Mucosa of descending colon (tissue), 3 donors: ENCODE data around the gene NUP62. TPM values are rescaled to one million over a fixed set of nuclear protein-coding genes. Genes with fewer than 3 reads are reported as not detected.

ENCODE experiments used
- ATAC-seq: fragments of 200-7000 bp; cut with Tn5 transposase; one replicate; pipeline ENCODE4 v1.9.1; 2020; ENCODE audit warnings: mild to moderate bottlenecking, moderate library complexity
- DNase-seq, 3 donors: peaks; one replicate each; pipeline ENCODE4 v3.0.0-alpha.2; 2020
- H3K36me3 ChIP-seq: fragments of 200-600 bp; one replicate; pipeline ENCODE4 v1.8.0; 2021; ENCODE audit warnings: low read depth, mild to moderate bottlenecking
- H3K4me1 ChIP-seq: fragments of 200-600 bp; one replicate; pipeline ENCODE4 v1.8.0; 2021; ENCODE audit warnings: low read depth, mild to moderate bottlenecking
- H3K4me3 ChIP-seq: fragments of 200-600 bp; one replicate; pipeline ENCODE4 v1.8.0; 2021; ENCODE audit warnings: mild to moderate bottlenecking
- H3K9me3 ChIP-seq: fragments of 200-600 bp; one replicate; pipeline ENCODE4 v1.8.0; 2021; ENCODE audit warnings: mild to moderate bottlenecking
- CTCF ChIP-seq: fragments of 200-600 bp; IDR thresholded peaks from one replicate; pipeline ENCODE4 v1.8.0; 2022; ENCODE audit warnings: antibody characterized with exemption, mild to moderate bottlenecking
- intact Hi-C, 2 donors: fragments of 100-400 bp; cut with DNase I in 1 of 2; cut with micrococcal nuclease in 1 of 2; formaldehyde crosslinking; loops; one replicate each; pipeline versions ENCODE4 v1.11.0 to v1.11.1; 2022; cut with DNase I, micrococcal nuclease
- total RNA-seq, 3 donors: library from RNA; stranded (reverse); fragmentation: NEBNext Ultra II Directional in 2 of 3; extraction: Animal tissue kit (Norgen Biotek cat#: 25700) in 2 of 3; gene quantifications; one replicate each; pipeline versions ENCODE4 v1.2.1 to v1.2.4, GENCODE V29; 2021 to 2023
- donor health status: DM: no; HTN: no; CAD: no; lungs with moderate emphysema.
- donor health status: DM: no; HTN: no; CAD: no.
- donor health status: DM: no; HTN: yes; CAD: no.

NUP62 gene
- total RNA-seq, 3 donors from 2014 or later, result 34.1 to 41.0 (median 40.9) TPM

GRCh38 chr19:49931293-49932040, 2.2 kb upstream of the NUP62 start:
- DNase-seq (peak in 2 of 3 donors; percentile 7 to 10), ATAC-seq (no peak)
- no peaks in the 10 kb centered on the region for H3K9me3 ChIP-seq
- intact Hi-C loops, result loop anchor here in 1 of 2 donors (10.0 kb wide), 1 partner anchor 53 kb away; no protein-coding TSS in a partner anchor
- peaks cover 18% of the 10 kb centered on the region for H3K4me1 ChIP-seq
- no peak for TF ChIP-seq CTCF
- H3K4me3 ChIP-seq, result no peak overlapping the region
- no peaks in the 10 kb centered on the region for H3K36me3 ChIP-seq

GRCh38 chr19:49930483-49931011, 1.2 kb upstream of the NUP62 start:
- intact Hi-C loops, result loop anchor here in 1 of 2 donors (10.0 kb wide), 1 partner anchor 54 kb away; no protein-coding TSS in a partner anchor
- peaks cover 18% of the 10 kb centered on the region for H3K4me1 ChIP-seq
- ATAC-seq, result no peak
- no peaks in the 10 kb centered on the region for H3K36me3 ChIP-seq
- H3K4me3 ChIP-seq, result no peak overlapping the region
- DNase-seq, result peak; percentile 32 to 70 (median 44)
- H3K9me3 ChIP-seq, result no peaks in the 10 kb centered on the region
- TF ChIP-seq CTCF, result no peak

- no peaks in the 10 kb centered on the region for H3K36me3 ChIP-seq
- peak overlapping the region; percentile 88 for H3K4me3 ChIP-seq
- peaks cover 18% of the 10 kb centered on the region for H3K4me1 ChIP-seq
- ATAC-seq (peak; percentile 89), DNase-seq (peak; percentile 91 to 94 (median 93))
- intact Hi-C loops, result loop anchor here in 1 of 2 donors (10.0 kb wide), 1 partner anchor 55 kb away; no protein-coding TSS in a partner anchor
- H3K9me3 ChIP-seq, result no peaks in the 10 kb centered on the region
- TF ChIP-seq CTCF, result no peak
Observed at GRCh38 chr19:49929611-49930482, 543 bp upstream of the NUP62 start.

GRCh38 chr19:49927526-49928264, 1.6 kb downstream of the NUP62 start:
- no peaks in the 10 kb centered on the region for H3K9me3 ChIP-seq
- peak in 1 of 3 donors; percentile 23 for DNase-seq
- TF ChIP-seq CTCF, result no peak
- H3K4me1 ChIP-seq, result peaks cover 15% of the 10 kb centered on the region
- no peaks in the 10 kb centered on the region for H3K36me3 ChIP-seq
- intact Hi-C loops, result no loop called here
- no peak for ATAC-seq
- no peak overlapping the region for H3K4me3 ChIP-seq

GRCh38 chr19:49926515-49926914, 2.8 kb downstream of the NUP62 start:
- no peak overlapping the region for H3K4me3 ChIP-seq
- intact Hi-C loops, result no loop called here
- no peaks in the 10 kb centered on the region for H3K9me3 ChIP-seq
- TF ChIP-seq CTCF, result no peak
- H3K36me3 ChIP-seq, result no peaks in the 10 kb centered on the region
- DNase-seq (peak in 1 of 3 donors; percentile 11), ATAC-seq (no peak)
- peaks cover 15% of the 10 kb centered on the region for H3K4me1 ChIP-seq
